Measurements from ENCODE around the gene NIPAL3. TPM values are rescaled to one million over a fixed set of nuclear protein-coding genes. Genes with fewer than 3 reads are reported as not detected.
"Not testable (repeated sequence)": the region's sequence is repeated elsewhere in the genome, so short reads cannot be mapped to it uniquely, and the experiment has no call there.

Gene NIPAL3
- total RNA-seq, 4 donors from 2014 or later: 17.8 to 38.0 (median 27.0) TPM

DNA sequence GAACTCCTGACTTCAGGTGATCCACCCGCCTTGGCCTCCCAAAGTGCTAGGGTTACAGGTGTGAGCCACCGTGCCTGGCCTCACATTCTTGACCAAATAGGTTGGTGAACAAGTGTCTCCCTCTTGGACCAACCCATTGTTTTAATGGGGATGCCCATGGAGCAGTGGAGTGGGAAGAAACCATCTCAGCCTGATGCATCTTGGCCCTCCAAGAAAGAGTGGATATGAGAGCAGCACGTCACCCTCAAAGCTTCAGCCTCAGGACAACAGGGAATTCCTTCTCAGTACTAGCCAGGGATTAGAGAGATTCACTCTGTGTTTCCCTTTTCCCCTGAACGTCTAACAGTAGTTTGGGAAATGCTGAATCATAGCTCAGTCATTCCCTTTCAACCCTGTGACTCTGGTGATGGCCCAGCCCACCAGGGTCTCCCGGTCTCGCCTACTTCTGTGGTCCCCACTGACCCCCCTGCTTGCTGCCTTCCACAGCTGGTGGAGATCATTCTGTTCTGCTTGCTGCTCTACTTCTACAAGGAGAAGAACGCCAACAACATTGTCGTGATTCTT lies 37.4 kb downstream of the NIPAL3 start:
- TF ChIP-seq CTCF (IDR thresholded peaks at IDR 0.05): no peak
- no peak for ATAC-seq (ENCODE audit: low FRiP score)
- no peak for DNase-seq (ENCODE audit: low spot score)

- DNase-seq (ENCODE audit: low spot score) (no peak), ATAC-seq (ENCODE audit: low FRiP score) (no peak)
- TF ChIP-seq CTCF (IDR thresholded peaks at IDR 0.05): no peak
Measured at GRCh38 chr1:24454673-24455072, 39.1 kb downstream of the NIPAL3 start.

GRCh38 chr1:24455272-24455671 lies 39.7 kb downstream of the NIPAL3 start:
- no peak for TF ChIP-seq CTCF (IDR thresholded peaks at IDR 0.05)
- ATAC-seq (ENCODE audit: low FRiP score): no peak
- DNase-seq (ENCODE audit: low spot score): no peak

DNA sequence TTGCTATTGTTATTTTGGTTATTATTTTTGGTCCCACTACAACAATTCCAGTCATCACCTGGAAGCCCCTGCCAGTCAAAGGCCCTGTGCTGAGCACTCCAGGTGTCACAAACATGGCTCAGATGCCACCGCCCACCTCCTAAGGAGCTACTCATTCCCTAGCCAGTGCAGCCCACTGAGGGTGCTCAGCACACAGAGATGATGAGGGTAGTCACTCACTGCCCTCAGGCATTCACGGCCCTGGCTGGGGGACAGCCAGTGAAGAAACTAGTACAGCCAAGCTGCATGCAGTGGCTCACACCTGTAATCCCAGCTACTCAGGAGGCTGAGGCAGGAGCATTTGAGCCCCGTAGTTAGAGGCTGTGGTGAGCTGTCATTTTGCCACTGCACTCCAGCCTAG lies 42.3 kb downstream of the NIPAL3 start:
- DNase-seq (ENCODE audit: low spot score) (no peak), ATAC-seq (ENCODE audit: low FRiP score) (no peak)
- no peak for TF ChIP-seq CTCF (IDR thresholded peaks at IDR 0.05)

- DNase-seq (ENCODE audit: low spot score) (no peak), ATAC-seq (ENCODE audit: low FRiP score) (no peak)
- TF ChIP-seq CTCF (IDR thresholded peaks at IDR 0.05): no peak
Measured at GRCh38 chr1:24459551-24460266, 44.1 kb downstream of the NIPAL3 start.

DNA sequence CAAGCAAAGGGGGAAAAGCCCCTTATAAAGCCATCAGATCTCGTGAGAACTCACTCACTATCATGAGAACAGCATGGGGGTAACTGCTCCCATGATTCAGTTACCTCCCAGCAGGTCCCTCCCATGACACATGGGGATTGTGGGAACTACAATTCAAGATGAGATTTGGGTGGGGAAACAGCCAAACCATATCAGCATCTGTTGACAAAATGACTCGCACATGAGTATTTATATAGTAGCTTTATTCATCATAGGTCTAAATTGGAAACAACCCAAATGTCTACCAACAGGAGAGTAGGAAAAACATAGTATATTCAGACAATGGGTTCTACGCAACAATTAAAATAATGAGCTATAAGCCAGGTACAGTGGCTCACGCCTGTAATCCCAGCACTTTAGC lies 46.5 kb downstream of the NIPAL3 start:
- DNase-seq (ENCODE audit: low spot score); ATAC-seq (ENCODE audit: low FRiP score): not testable (repeated sequence)

GRCh38 chr1:24463776-24464735 lies 48.5 kb downstream of the NIPAL3 start:
- ATAC-seq (ENCODE audit: low FRiP score): no peak
- no peak for DNase-seq (ENCODE audit: low spot score)
- TF ChIP-seq CTCF (IDR thresholded peaks at IDR 0.05): no peak
